NT2/D1 (cell line): ENCODE results near the gene INVS.

Experiments used
- SUZ12 ChIP-seq: IDR thresholded peaks from 2 replicates; pipeline ENCODE4 v1.6.1; 2011; ENCODE audit not compliant: insufficient read length, insufficient read depth; ENCODE audit errors: extremely low read depth
- YY1 ChIP-seq: IDR thresholded peaks from 2 replicates; pipeline ENCODE4 v1.6.1; 2011; ENCODE audit not compliant: insufficient read length, insufficient read depth
- ZNF274 ChIP-seq: IDR thresholded peaks from 2 replicates; pipeline ENCODE4 v1.6.1; 2011; ENCODE audit warnings: mild to moderate bottlenecking, low read depth, low read length

GRCh38 chr9:100063185-100063584 lies 35.9 kb upstream of the INVS start:
- TF ChIP-seq ZNF274 (no peak), SUZ12 (no peak), YY1 (no peak)
